OCI-LY1 (cell line): ENCODE measurements around the gene ETF1.

ENCODE experiments used
- CTCF ChIP-seq: fragments of 200-600 bp; sonication (generic), shearing (Covaris generic); IDR thresholded peaks from 2 replicates; pipeline ENCODE4 v1.5.1; 2017; ENCODE audit warnings: mild to moderate bottlenecking, antibody characterized with exemption, low read length, moderate library complexity, mixed read lengths
- EZH2 ChIP-seq: fragments of 200-600 bp; sonication (generic), shearing (Covaris generic); IDR thresholded peaks from 2 replicates; pipeline ENCODE4 v1.8.0; 2017; ENCODE audit warnings: borderline replicate concordance, mixed run types, mild to moderate bottlenecking, antibody characterized with exemption, low read length, moderate library complexity, mixed read lengths

- TF ChIP-seq EZH2: no peak
- TF ChIP-seq CTCF: no peak
Measured at GRCh38 chr5:138491284-138491648, 51.8 kb downstream of the ETF1 start.
